ENCODE results near the gene TSPAN18. TPM values are rescaled to one million over a fixed set of nuclear protein-coding genes. Genes with fewer than 3 reads are reported as not detected.

TSPAN18 gene
- total and polyA plus RNA-seq, 2 donors from 2014 or later, result 13.8 to 38.1 TPM

DNA sequence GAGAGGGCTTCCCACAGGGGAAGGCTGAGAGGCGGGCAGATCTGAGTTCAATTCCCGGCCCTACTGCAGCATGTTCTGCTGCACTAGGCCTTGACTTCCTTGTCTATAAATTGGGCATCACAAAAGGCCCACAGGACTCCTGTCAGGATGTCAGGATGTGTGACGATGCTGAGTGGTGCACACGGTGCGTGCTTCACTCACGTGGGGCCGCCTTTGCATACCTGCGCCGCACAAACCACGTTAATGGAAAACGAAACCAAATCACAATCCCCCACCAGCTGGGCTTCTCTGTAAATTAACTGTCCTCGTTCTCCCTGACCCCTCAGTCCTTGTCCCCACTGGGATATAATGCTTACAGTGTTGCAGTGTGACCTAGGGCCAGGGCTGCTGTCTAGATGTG, 32.3 kb upstream of the TSPAN18 start:
- H3K4me3 ChIP-seq (ENCODE audit: low read length in 3 of 3), result no peak overlapping the region
- intact Hi-C loops (cut with DNase I), result no loop called here
- H3K27me3 ChIP-seq (ENCODE audit: control insufficient read depth, insufficient read depth, low read length), result no peaks in the 10 kb centered on the region
- no peaks in the 10 kb centered on the region for H3K36me3 ChIP-seq (ENCODE audit: control insufficient read depth in 2 of 3, insufficient read depth in 3 of 3, low read length in 3 of 3)
- DNase-seq (no peak), FAIRE-seq (no peak)
- TF ChIP-seq, protein P1, sequence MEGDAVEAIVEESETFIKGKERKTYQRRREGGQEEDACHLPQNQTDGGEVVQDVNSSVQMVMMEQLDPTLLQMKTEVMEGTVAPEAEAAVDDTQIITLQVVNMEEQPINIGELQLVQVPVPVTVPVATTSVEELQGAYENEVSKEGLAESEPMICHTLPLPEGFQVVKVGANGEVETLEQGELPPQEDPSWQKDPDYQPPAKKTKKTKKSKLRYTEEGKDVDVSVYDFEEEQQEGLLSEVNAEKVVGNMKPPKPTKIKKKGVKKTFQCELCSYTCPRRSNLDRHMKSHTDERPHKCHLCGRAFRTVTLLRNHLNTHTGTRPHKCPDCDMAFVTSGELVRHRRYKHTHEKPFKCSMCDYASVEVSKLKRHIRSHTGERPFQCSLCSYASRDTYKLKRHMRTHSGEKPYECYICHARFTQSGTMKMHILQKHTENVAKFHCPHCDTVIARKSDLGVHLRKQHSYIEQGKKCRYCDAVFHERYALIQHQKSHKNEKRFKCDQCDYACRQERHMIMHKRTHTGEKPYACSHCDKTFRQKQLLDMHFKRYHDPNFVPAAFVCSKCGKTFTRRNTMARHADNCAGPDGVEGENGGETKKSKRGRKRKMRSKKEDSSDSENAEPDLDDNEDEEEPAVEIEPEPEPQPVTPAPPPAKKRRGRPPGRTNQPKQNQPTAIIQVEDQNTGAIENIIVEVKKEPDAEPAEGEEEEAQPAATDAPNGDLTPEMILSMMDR (IDR thresholded peaks at IDR 0.05; ENCODE audit: borderline replicate concordance, extremely low read depth, insufficient read depth), result no peak
- H3K4me1 ChIP-seq (ENCODE audit: control insufficient read depth in 2 of 3, insufficient read depth in 2 of 3, low read depth in 1 of 3, low read length in 3 of 3), result no peaks in the 10 kb centered on the region
- peaks cover 0 to 2% (median 0%) of the 10 kb centered on the region in 3 donors for H3K9me3 ChIP-seq (ENCODE audit: control insufficient read depth in 2 of 3, insufficient read depth in 1 of 3, low read length in 3 of 3)
- H3K9ac ChIP-seq (ENCODE audit: low read length in 3 of 3), result no peak overlapping the region
- no peak overlapping the region for H3K27ac ChIP-seq (ENCODE audit: low read depth in 2 of 2, low read length in 2 of 2)

DNA sequence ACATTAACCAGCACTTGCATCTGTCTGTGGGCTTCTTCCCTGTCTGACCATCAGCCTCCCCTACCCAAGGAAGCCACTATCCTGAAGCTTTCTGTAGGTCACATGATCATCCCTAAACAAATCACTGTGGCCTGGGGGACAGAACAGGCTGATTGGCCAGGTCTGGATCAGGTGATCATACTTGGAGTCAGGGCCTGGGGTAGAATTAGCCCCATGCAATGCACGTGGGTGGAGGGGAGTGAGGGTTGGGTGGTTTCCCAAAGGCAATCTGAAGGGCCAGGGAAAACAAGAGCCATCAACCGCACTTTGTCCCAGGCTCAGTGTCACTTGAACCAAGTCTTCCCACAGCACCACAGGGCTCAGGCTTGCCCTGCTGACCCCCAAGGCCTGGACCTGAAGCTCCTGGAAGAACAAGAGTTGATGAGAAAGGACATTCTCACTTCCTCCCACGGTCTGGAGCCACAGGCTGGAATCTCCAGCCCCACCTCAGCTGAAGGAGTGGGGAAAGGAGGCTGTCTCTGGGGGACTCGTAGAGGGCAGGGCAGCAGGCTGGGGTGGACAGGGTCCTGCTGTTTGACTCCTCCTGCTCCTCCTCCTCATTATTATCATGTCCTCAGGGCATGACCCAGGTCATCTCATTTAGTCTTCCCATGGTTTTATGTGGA, 31.5 kb upstream of the TSPAN18 start:
- no peak for FAIRE-seq

DNA sequence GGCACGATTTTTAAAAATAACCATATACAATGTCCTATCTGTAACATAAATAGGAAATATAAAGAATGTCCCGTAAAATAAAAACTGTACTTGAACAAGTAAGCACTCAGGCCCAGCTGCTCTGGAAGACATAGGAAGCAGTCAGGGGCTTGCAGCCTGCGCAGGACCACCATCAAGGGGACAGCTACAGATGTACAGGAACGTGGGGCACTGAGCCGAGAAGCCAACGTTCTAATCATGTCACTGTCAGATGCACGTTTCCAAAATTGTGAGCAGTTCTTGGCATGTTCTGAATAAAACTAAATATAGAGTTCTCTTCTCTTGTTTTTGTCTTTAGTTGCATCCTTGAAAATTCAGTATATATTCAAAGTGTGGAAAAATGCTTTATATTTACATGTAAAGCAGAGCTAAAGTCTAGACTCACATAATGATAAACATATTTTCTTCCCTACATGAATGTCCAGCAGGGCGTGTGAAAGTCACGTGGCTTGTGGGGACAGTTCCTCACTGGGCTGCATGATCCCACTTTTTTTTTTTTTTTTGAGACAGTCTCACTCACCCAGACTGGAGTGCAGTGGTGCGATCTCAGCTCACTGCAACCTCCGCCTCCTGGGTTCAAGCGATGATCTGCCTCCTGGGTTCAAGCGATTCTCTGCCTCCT, 28.4 kb upstream of the TSPAN18 start:
- TF ChIP-seq, protein P1 (IDR thresholded peaks at IDR 0.05; ENCODE audit: borderline replicate concordance, extremely low read depth, insufficient read depth), result no peak

More for the DNA sequence above, 31.5 kb upstream of the TSPAN18 start:
- TF ChIP-seq, protein P1 (IDR thresholded peaks at IDR 0.05; ENCODE audit: borderline replicate concordance, extremely low read depth, insufficient read depth), result no peak
- Histone ChIP-seq H3K9me3 (ENCODE audit: control insufficient read depth in 2 of 3, insufficient read depth in 1 of 3, low read length in 3 of 3) (no peaks in the 10 kb centered on the region), H3K36me3 (ENCODE audit: control insufficient read depth in 2 of 3, insufficient read depth in 3 of 3, low read length in 3 of 3) (no peaks in the 10 kb centered on the region), H3K9ac (ENCODE audit: low read length in 3 of 3) (no peak overlapping the region), H3K4me3 (ENCODE audit: low read length in 3 of 3) (no peak overlapping the region), H3K27me3 (ENCODE audit: control insufficient read depth, insufficient read depth, low read length) (no peaks in the 10 kb centered on the region), H3K4me1 (ENCODE audit: control insufficient read depth in 2 of 3, insufficient read depth in 2 of 3, low read depth in 1 of 3, low read length in 3 of 3) (no peaks in the 10 kb centered on the region), H3K27ac (ENCODE audit: low read depth in 2 of 2, low read length in 2 of 2) (no peak overlapping the region)
- intact Hi-C loops (cut with DNase I), result no loop called here
- DNase-seq, result no peak

More for the DNA sequence above, 28.4 kb upstream of the TSPAN18 start:
- no peaks in the 10 kb centered on the region for H3K9me3 ChIP-seq (ENCODE audit: control insufficient read depth in 2 of 3, insufficient read depth in 1 of 3, low read length in 3 of 3)
- H3K27ac ChIP-seq (ENCODE audit: low read depth in 2 of 2, low read length in 2 of 2), result no peak overlapping the region
- DNase-seq (no peak), FAIRE-seq (no peak)
- peaks cover 0 to 3% (median 0%) of the 10 kb centered on the region in 3 donors for H3K4me1 ChIP-seq (ENCODE audit: control insufficient read depth in 2 of 3, insufficient read depth in 2 of 3, low read depth in 1 of 3, low read length in 3 of 3)
- H3K9ac ChIP-seq (ENCODE audit: low read length in 3 of 3), result no peak overlapping the region
- intact Hi-C loops (cut with DNase I), result no loop called here
- no peaks in the 10 kb centered on the region for H3K36me3 ChIP-seq (ENCODE audit: control insufficient read depth in 2 of 3, insufficient read depth in 3 of 3, low read length in 3 of 3)
- no peaks in the 10 kb centered on the region for H3K27me3 ChIP-seq (ENCODE audit: control insufficient read depth, insufficient read depth, low read length)
- no peak overlapping the region for H3K4me3 ChIP-seq (ENCODE audit: low read length in 3 of 3)
